Cerebellar cortex (tissue), 1 donor: ENCODE results near the gene TPT1.
"Not testable (repeated sequence)": the region's sequence is repeated elsewhere in the genome, so short reads cannot be mapped to it uniquely, and the experiment has no call there.

Experiments used
- DNase-seq: peaks from one replicate; pipeline ENCODE4 v3.0.0-alpha.2; 2015; ENCODE audit warnings: low spot score

Gene TPT1

DNA sequence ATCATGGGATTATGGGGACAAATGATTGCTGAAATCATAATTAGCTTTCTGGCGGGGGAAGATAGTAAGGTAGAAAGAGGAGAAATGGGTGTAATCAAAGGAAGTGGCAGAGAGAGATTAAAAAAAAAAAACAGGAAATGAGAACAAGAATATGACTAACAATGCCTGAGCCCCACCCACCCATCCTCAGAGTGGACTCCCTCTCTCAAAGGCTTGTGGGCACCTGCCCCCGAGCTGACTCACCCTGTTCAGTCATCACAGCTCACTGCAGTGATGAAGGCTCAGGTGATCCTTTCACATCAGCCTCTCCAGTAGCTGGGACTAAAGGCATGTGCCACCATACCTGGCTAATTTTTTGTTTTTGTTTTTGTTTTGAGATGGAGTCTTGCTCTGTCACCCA lies 26.4 kb upstream of the TPT1 start:
- no peak for DNase-seq

DNA sequence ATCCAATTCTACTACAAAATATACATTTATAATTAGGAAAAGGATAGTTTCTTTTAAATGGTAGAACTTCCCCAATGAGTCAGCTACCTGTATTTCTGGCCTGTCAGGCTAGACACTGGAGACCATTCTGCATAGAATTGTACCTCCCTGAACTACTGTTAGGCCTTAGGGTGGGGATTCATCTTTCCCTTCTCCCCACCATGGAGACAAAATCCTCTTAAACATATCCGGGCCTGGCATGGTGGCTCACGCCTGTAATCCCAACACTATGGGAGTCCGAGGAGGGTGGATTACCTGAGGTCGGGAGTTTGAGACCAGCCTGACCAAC lies 24.5 kb upstream of the TPT1 start:
- no peak for DNase-seq

DNA sequence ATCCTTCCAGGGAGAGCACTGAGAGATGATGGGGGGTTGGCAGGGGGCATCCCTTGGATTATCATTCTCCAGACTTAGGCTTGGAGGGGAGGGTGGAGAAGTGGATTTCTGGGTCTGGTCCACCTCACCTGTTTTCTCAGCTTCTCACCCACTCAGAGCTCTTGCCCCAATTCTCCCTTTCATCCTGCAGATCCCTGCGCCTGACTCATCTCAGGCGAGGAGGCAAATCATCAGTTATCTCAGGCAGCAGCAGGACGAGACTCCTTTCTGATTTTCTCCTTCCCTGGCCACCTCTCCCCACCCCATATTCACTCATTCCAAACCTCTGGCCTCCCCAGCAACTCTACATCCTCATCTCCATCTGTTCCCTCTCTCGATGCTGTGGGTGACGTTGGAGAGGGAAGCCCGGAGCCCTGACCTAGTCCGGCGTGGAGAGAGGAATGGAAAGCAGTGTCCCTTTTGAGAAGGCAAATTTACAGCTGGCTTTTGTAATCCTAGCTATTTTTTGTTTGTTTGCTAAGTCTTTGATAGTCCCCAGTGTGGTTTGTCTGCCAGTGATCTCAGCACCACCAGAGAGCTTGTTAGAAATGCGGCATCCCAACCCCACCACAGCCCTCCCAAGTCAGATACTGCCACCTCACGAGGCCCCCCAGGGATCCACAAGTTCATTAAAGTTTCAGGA lies 24.0 kb upstream of the TPT1 start:
- no peak for DNase-seq

DNA sequence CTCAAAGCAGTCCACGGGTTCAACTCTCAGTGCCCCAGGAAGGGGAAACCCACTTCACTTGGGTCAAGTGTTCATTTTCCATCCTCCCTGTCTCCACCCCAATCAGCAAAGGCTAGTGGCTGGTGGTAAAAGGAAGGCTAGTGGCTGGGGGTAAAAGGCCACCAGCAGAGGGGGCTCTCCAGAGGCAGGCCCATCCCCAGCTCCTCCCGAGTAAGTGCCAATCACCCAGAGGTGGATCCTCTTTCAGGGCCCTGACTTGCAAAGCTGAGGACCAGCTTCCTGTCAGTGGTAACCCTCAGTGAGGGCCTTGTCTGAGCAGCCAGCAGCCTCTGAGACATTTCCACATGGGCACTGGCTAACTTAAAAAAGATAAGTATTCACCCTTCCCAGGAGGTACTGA lies 22.0 kb upstream of the TPT1 start:
- DNase-seq, result no peak

DNA sequence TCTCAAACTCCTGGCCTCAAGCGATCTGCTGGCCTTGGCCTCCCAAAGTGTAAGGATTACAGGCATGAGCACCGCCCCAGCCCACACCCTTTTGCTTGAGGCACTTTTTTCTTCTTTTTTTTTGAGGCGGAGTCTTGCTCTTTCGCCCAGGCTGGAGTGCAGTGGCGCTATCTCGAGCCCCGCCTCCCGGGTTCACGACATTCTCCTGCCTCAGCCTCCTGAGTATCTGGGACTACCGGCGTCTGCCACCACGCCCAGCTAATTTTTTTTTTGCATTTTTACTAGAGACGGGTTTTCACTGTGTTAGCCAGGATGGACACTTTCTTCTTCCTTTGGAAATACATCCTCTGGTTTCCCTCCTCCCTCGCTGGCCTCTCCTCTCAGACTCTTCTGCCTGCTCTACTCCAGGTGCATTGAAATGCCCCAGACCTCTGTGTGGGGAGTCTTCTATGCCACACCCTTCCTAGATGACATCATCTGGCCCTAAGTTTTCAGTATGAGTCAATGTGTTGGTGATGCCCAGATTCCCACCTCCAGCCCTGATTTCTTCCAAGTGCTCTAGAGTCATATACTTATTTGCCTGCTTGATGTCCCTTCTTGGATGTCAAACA lies 20.7 kb upstream of the TPT1 start:
- no peak for DNase-seq

DNA sequence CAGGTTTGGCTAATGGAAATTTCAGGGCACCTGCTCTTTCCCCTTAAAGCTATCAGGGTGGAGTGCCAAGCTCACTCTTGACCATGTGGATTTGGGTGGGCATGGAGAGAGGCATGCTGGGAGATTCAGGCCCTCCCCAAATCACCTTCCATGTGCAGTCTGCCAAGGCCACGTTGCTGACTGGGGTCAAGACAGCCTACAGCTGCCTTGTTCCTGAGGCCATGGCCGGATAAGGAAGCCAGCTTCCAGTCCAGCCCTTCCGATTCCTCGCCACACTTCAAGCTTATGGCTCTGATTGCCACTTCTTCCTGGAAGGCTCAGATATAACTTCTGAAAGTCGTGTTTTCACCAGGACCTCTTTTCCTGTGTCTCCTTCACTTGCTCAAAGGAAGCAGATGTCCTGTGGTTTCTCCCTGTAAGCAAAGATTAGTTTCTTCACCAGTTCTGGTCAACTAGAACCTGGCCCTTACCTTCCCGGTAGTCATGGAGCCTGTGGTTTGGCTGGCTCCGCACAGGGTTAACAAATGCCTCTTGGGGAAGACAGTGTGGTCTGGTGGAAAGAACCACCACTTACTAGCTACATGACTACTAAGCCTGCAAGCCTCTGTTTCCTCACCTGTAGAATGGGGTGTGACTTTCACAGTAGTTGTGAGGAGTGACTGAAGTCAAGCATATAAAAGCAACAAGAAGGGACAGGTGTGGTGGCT lies 16.1 kb upstream of the TPT1 start:
- DNase-seq, result no peak

DNA sequence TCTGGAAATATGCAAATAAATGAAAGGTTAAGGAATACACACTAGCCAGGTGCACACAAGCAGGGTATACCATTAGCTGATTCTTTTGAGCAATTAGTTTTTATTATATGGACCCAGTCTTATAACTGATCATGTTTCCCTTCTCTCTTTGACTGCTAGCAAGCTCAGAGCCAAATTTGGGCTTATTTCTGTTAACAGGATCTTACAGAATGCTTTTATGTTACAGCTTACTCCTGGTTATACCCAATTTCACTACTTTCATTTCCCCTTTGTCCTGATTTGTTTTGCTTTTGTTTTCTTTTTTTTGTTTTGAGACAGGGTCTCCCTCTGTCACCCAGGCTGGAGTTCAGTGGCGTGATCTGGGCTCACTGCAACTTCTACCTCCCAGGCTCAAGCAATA lies 12.9 kb upstream of the TPT1 start:
- no peak for DNase-seq

DNA sequence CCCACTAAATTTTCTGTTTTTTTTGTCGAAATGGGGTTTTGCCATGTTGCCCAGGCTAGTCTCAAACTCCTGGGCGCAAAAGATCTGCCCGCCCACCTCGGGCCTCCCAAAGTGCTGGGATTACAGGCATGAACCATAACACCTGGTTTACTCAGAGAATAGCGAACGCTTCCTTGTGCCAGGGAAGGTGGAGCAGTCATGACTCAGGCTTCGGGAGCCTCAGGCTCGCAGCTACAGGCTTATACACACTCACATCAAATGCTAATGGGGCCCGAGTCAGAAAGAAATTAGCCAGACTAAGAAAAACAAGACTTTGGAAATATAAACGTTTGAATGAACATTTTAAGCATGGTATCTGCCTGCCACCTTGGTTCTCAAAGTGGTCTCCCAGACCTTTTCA lies 11.0 kb upstream of the TPT1 start:
- no peak for DNase-seq

DNA sequence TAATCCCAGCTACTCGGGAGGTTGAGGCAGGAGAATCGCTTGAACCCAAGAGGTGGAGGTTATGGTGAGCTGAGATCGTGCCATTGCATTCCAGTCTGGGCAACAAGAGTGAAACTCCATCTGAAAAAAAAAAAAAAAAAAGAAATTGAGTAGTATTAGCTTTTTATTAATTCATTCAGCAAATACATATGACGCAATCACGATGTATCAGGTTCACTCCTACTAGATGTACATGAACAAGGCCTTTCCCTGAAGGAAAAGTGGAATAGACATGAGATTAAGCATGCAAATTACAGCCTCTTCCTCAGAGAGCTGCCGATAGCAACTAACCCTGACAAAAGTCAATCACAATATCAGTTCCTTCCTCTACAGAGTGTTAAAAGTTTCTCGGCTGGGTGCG lies 9.2 kb upstream of the TPT1 start:
- no peak for DNase-seq

DNA sequence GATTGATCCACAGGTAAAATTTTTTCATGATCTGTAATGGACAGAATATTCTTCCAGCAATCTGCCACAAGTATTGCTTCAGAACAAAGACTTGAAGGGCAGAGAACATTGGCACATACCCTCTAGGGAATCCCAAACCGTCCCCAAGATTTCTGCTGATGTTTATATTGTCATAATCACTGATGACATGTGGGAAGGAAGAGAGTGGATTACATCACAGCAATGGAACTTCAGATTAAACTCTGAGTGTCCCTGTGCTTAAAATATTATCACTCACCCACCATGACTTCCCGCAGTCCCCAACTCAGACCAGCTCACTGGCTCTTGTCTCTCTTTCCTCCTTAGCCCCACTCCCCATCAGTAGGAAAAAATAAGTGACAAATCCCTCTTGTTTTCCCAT lies 8.5 kb upstream of the TPT1 start:
- DNase-seq, result no peak

DNA sequence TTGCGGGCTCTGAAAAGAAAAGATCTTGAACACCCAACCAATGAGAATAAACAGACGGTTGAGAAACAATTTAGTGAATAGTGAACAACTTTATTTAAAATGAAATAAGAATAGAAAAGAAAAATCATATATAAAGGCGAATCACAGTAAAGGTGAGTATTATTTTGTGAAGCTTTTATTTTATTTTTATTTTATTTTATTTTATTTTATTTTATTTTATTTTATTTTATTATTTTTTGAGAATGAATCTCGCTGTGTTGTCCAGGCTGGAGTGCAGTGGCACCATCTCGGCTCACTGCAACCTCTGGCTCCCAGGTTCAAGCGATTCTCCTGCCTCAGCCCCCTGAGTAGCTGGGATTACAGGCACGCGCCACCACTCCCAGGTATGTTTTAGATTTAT lies 3.1 kb upstream of the TPT1 start:
- not testable (repeated sequence) for DNase-seq

DNA sequence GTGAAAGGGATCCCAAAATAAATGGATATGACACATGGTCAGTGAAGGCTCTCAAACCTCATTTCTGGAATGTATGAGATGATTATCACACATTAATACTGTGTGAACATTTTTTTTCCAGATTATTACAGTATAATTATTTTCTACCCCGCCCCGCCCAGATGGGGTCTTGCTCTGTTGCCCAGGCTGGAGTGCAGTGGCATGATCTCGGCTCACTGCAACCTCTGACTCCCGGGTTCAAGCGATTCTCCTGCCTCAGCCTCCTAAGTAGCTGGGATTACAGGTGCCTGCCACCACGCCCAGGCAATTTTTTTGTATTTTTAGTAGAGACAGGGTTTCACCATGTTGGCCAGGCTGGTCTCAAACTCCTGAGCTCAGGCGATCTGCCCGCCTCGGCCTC lies 2.1 kb upstream of the TPT1 start:
- not testable (repeated sequence) for DNase-seq

DNA sequence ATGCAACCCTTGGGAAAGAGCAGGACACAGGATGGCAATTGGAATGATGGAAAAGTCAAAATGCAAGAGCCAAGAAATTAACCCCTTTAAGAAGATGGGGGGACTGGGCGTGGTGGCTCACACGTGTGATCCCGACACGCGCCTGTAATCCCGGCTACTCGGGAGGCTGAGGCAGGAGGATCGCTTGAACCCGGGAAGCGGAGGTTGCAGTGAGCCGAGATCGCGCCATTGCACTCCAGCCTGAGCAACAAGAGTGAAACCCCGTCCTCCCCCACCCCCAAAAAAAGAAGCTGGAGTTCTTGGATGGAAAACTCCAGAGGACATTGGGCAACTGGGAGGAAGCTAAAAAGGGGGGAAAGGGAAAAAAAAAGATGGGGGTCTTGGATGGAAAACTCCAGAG lies 1.7 kb upstream of the TPT1 start:
- not testable (repeated sequence) for DNase-seq

DNA sequence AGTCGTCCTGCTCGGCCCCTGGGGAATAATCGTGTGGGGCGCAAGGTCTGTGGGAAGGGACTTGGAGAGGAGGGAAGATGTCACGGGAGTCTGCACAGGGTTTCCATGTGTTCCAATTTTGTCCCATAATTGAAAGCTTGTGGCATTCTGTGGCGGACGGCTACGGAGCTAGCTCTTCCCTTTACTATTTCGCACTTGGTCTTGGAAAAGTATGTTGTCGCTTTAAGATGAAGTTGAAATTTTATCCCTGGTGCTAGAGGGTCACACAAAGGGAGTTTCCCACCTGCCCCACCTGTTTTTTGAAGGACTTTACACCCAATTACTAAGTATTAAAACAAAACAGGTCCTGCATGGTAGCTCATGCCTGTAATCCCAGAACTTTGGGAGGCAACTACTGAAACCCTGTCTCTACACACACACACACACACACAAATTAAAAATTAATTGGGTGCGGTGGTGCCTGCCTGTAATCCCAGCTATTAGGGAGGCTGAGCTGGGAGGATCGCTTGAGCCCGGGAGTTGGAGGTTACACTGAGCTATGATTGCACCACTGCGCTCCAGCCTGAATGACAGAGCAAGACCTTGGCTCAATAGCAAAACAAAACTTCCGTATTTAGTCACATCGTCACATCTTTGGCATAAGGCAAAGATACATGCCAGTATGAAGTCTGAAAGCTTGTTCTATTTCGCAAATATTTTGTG lies 967 bp upstream of the TPT1 start:
- DNase-seq, result peak; percentile 48

DNA sequence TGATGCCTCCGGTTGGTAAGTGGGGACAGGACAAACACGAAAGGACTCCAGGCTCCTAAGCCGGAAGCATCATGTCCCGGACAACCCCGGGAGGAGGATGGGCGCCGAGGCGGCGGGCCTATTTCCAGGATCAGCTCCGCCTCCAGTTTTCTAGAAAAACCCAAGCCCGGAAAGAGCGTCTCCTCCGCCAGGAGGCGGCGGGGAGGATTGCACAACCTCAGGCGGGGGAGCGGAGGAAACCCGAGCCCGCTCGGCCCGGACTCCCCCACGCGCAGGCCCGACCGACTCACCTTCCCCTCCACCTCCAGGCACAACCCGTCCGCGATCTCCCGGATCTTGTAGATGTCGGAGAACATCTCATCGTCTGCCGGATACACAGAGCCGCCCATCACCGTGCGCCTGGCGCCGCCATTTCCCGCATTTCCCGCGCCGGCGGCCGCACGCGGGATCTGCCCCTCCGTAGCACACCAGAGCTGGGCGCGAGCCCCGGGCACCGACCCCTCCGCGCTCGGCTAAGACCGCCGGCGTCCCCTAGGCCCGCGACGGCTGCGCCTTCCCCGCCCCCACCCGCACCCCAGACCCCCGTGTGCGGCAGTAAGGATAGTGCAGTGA lies 455 bp downstream of the TPT1 start:
- DNase-seq, result peak; percentile 81

DNA sequence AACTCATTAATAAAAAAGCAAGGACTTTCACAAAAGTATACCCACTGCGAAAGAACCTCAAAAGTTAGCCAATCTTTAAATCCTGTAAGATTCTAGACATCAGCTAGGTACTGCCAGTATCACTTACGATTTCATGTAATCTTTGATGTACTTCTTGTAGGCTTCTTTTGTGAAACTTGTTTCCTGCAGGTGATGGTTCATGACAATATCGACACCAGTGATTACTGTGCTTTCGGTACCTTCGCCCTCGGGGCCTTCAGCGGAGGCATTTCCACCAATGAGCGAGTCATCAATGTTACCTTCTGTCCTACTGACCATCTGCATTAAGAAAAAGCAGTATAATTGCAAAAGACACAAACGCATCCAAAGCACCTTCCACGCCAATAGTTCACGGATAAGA lies 1.1 kb downstream of the TPT1 start:
- no peak for DNase-seq

DNA sequence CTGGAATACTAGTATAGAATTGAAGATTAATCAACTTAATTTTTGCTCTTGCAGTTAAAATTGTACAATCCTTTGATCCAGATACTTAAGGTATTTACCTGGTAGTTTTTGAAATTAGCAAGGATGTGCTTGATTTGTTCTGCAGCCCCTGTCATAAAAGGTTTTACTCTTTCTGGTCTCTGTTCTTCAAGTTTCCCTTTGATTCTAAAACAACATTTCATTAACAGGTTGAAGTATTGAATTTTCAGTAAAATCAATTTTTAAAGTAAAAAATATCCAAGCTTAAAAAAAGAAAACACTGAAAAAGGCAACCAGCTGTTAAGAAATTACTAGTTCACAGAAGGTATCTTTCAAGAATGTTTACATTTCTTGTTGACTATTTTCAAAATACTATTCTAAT lies 1.6 kb downstream of the TPT1 start:
- DNase-seq, result no peak

DNA sequence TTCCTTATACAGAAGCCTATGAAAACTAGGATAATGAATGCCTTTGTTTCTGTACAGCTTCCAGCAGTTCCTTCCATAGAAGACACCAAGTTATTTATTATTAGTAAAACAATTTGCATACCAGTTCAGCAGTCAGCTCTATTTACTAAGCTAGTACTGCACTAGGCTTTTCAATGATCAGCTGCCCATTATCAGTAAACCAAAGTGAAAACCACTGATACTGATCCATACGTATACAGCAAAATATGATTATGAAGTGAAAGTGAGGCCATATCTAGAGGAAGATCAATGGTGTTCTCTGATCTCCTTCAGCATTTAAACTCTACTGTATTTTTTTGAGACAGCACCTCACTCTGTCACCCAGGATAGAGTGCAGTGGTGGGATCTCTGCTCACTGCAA lies 3.2 kb downstream of the TPT1 start:
- DNase-seq, result no peak

DNA sequence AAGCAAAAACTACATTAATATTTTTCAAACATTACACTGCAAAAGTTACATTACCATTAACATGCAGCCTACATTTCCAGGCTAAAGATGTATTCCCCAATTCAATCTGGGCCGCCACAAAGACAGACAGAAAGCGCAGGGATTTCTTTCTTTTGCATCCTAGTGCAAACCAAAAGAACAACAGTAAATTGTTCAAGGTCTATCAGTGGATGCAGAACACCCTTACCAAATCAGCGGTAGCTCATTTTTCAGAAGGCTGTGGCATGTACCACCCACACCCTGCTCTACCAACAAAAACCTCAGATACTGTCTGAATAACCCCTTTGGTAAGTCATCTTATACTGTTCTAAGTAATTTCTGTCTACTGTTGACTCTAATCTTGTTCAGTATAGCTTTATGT lies 3.6 kb downstream of the TPT1 start:
- no peak for DNase-seq

DNA sequence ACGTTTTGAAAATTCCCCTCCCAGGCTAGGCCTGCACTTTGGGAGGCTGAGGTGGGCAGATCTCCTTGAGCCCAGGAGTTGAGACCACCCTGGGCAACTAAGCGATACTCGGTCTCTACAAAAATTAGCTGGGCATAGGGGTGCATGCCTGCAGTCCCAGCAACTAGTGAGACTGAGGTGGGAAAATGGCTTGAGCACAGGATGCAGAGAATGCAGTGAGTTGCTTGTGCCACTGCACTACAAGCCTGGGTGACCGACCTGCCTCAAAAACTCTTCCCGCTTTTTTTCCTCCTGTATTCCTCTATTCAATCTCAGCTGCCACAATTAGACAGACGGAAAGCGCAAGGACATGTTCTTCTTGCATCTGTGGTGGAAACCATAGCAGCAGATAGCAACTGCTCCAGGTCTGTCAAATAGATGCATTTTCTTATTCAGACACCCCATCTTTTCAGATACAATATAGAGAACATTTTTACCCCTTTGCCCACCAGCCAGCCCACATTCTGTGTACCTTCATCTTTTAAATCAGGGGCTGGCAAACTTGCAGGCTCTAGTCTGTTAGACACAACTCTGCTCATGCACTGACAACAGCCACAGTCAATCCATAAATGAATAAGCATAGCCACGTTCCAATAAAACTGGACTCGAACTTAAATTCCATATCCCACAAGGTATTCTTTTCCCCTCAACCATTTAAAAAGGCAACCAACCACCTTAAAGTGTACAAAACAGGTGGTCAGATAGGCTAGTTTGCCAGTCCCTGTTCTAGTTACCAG lies 4.8 kb downstream of the TPT1 start:
- DNase-seq, result no peak

DNA sequence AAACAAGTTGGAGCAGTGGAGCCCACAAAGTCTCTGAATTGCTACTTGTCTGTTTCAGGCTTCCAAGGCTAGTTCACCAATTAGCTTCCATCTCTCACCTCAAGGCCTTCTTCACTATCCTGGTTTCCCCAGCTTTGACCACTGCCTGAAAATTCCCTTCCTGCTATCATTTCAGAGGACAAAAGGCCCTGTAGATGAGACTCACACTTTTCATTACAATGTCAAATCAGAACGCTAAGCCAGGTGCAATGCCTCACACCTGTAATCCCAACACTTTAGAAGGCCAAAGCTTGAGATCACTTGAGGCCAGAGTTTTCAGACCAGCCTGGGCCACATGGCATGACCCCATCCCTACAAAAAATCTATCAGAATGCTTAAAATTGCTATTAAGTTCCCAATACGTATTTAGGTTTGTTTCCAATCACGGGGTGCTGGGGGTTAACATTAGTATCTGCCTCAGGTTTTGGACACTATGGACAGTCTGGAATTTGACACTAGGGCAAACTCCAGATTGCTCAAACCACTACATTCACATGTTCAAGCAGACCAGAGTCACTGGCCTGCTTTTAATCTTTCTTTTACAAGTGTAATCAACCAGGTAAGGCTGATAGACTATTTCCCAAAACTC lies 5.5 kb downstream of the TPT1 start:
- DNase-seq, result no peak
